Thyroid gland (tissue), 4 donors: Measurements from ENCODE around the gene CCL2.

Experiments
- CTCF ChIP-seq, 6 experiments: fragments of 200-600 bp in 3 of 6; fragments of 450-650 bp in 3 of 6; sonication (generic) in 3 of 6; IDR thresholded peaks; one replicate each; pipeline ENCODE4 v1.5.1; 2016 to 2019; ENCODE audit warnings: antibody characterized with exemption in 6 of 6, mild to moderate bottlenecking in 2 of 6, inconsistent platforms in 1 of 6, moderate library complexity in 1 of 6
- POLR2A ChIP-seq, 2 donors: fragments of 450-650 bp; IDR thresholded peaks; one replicate each; pipeline ENCODE4 v1.6.1; 2017; ENCODE audit warnings: antibody characterized with exemption in 2 of 2, mild to moderate bottlenecking in 2 of 2, moderate library complexity in 1 of 2

GRCh38 chr17:34237458-34237857, 17.6 kb upstream of the CCL2 start:
- no peak for TF ChIP-seq POLR2A (IDR thresholded peaks at IDR 0.05)
- TF ChIP-seq CTCF (IDR thresholded peaks at IDR 0.05) = no peak
